ENCODE data around the gene GBA2.

The GBA2 gene

GRCh38 chr9:35766997-35767396 lies 18.0 kb upstream of the GBA2 start:
- no peak for TF ChIP-seq CTCF (conservative IDR thresholded peaks at IDR 0.05)

GRCh38 chr9:35763803-35764202 lies 14.8 kb upstream of the GBA2 start:
- no peak overlapping the region for H3K27ac ChIP-seq
- TF ChIP-seq CTCF (conservative IDR thresholded peaks at IDR 0.05), result no peak

More at GRCh38 chr9:35766997-35767396, 18.0 kb upstream of the GBA2 start:
- H3K27ac ChIP-seq, result no peak overlapping the region

- no peak overlapping the region for H3K27ac ChIP-seq
- TF ChIP-seq CTCF (conservative IDR thresholded peaks at IDR 0.05), result no peak
Measured at GRCh38 chr9:35763181-35763580, 14.2 kb upstream of the GBA2 start.

- no peak for TF ChIP-seq CTCF (conservative IDR thresholded peaks at IDR 0.05)
- H3K27ac ChIP-seq, result peak overlapping the region; percentile 94
Measured at GRCh38 chr9:35760651-35761050, 11.6 kb upstream of the GBA2 start.

DNA sequence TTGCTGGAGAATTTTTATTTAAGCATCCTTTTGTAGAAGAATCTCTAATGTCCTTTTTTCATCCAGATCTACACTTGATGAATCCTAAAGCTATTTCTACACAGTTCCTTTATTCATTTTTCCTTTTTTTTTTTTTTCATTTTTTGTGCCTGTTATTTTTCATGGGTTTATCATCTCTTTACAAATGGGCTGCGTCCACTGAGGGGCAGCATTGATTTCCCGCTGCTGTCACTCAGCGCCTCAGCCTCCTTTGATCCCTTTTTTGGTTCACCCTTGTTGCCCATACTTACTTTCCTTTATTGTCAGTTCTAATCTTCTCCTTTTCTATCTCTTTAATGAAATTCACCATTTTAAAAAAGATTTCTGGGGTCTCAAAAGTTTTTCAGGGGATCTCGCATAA lies 10.8 kb upstream of the GBA2 start:
- no peak for TF ChIP-seq CTCF (conservative IDR thresholded peaks at IDR 0.05)
- peak overlapping the region; percentile 94 for H3K27ac ChIP-seq

DNA sequence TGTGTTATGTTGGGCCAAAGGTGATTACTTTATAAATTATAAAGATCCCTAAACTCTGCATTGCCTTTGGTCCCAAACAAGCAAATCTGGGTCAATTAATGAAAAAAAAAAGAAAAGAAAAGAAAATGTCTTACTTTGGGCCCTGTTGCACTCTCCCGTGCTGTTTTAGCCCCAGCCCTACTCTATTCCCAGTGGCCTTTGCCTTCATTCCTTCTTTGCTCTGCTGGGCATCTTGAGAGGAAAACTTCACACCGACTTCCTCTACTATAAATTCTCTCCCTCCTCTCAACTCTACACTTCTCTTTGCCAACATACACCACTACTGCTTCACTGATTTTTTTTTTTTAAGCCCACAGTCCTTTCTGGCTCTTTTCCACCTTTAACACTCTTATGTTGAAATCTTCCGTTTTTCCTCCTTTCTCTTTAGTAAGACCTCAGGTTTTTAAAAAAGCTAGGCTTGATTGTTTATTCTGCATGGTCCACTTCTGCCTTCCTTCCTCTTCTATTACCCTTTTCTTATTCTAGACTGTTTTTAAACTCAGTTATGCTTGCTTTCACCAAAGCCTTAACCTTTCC lies 9.5 kb upstream of the GBA2 start:
- TF ChIP-seq CTCF (conservative IDR thresholded peaks at IDR 0.05), result no peak
- H3K27ac ChIP-seq, result peak overlapping the region; percentile 94

GRCh38 chr9:35757892-35758275 lies 8.9 kb upstream of the GBA2 start:
- TF ChIP-seq CTCF (conservative IDR thresholded peaks at IDR 0.05), result no peak

More at GRCh38 chr9:35757892-35758275, 8.9 kb upstream of the GBA2 start:
- H3K27ac ChIP-seq, result peak overlapping the region; percentile 94

Measured in VCaP (cell line).